A549 (cell line): ENCODE data around the gene GANAB. TPM values are rescaled to one million over a fixed set of nuclear protein-coding genes. Genes with fewer than 3 reads are reported as not detected.
"Not testable (repeated sequence)": the region's sequence is repeated elsewhere in the genome, so short reads cannot be mapped to it uniquely, and the experiment has no call there.

Source experiments
- ATAC-seq, 2 experiments: fragments of 200-7000 bp in 1 of 2; fragments of >200 bp in 1 of 2; cut with Nextera tagmentation in 1 of 2; cut with Tn5 transposase in 1 of 2; 3 replicates each; pipeline versions ENCODE4 v1.8.0 to v1.9.1; 2018 to 2020; ENCODE audit warnings: mild to moderate bottlenecking in 1 of 2, moderate library complexity in 1 of 2
- CTCF ChIA-PET: fragments of 300-600 bp; sonication (Branson Sonifier 250); formaldehyde crosslinking; extraction: SDS; loops from one replicate; lab custom pipeline; 2021; ENCODE audit warnings: antibody characterized with exemption, inconsistent platforms; lab: Yijun Ruan, JAX
- POLR2A ChIA-PET: fragments of 350-600 bp; formaldehyde crosslinking; extraction: SDS; loops from one replicate; lab custom pipeline; 2021; ENCODE audit warnings: antibody characterized with exemption, inconsistent platforms; lab: Yijun Ruan, JAX
- DNase-seq, 2 experiments: peaks; one replicate each; pipeline versions ENCODE4 v3.0.0 to v3.0.0-alpha.2; 2011 to 2016; ENCODE audit warnings: low read depth in 1 of 2, low spot score in 1 of 2
- FAIRE-seq: peaks from 2 replicates; lab custom pipeline; 2011; peaks lifted over from hg19 to GRCh38; lab: Jason Lieb, UNC
- H3K27ac ChIP-seq, 2 experiments: fragments of >200 bp; sonication (Bioruptor Twin); formaldehyde crosslinking; 3 replicates each; pipeline ENCODE4 v1.5.1; 2016 to 2017
- H3K4me1 ChIP-seq: fragments of >200 bp; sonication (Bioruptor Twin); formaldehyde crosslinking; 3 replicates; pipeline ENCODE4 v1.6.1; 2016
- H3K4me2 ChIP-seq: fragments of >200 bp; sonication (Bioruptor Twin); formaldehyde crosslinking; 3 replicates; pipeline ENCODE4 v1.6.1; 2016
- H3K4me3 ChIP-seq: fragments of >200 bp; sonication (Bioruptor Twin); formaldehyde crosslinking; 3 replicates; pipeline ENCODE4 v1.5.1; 2016
- H3K9me3 ChIP-seq: fragments of >200 bp; sonication (Bioruptor Twin); formaldehyde crosslinking; 3 replicates; pipeline ENCODE4 v1.6.1; 2016
- CBX8 ChIP-seq: fragments of 200-600 bp; sonication (generic); IDR thresholded peaks from 2 replicates; pipeline ENCODE4 v1.6.1; 2016
- CHD2 ChIP-seq: fragments of 150-350 bp; IDR thresholded peaks from 2 replicates; pipeline ENCODE4 v1.6.1; 2014; ENCODE audit warnings: low read length; ENCODE audit not compliant: partially characterized antibody
- CHD4 ChIP-seq: fragments of 200-600 bp; sonication (generic); IDR thresholded peaks from 2 replicates; pipeline ENCODE4 v1.6.1; 2016; ENCODE audit warnings: antibody characterized with exemption, mild to moderate bottlenecking, borderline replicate concordance
- CTCF ChIP-seq: fragments of >200 bp; sonication (Bioruptor Twin); formaldehyde crosslinking; IDR thresholded peaks from 3 replicates; pipeline ENCODE4 v1.5.1; 2016
- EHMT2 ChIP-seq: fragments of 200-600 bp; sonication (generic); IDR thresholded peaks from 2 replicates; pipeline ENCODE4 v1.6.1; 2016; ENCODE audit warnings: antibody characterized with exemption, low read depth, mild to moderate bottlenecking, moderate library complexity
- ESRRA ChIP-seq: fragments of 150-350 bp; IDR thresholded peaks from 2 replicates; pipeline ENCODE4 v1.6.1; 2014; ENCODE audit warnings: mild to moderate bottlenecking, low read length, borderline replicate concordance
- FOXS1 ChIP-seq: fragments of 250-450 bp; sonication (Bioruptor Pico); IDR thresholded peaks from 2 replicates; pipeline ENCODE4 v1.5.0; 2020; ENCODE audit warnings: mild to moderate bottlenecking, moderate library complexity
- HDAC2 ChIP-seq: fragments of 200-600 bp; sonication (generic); IDR thresholded peaks from 2 replicates; pipeline ENCODE4 v1.6.1; 2016
- HMGXB4 ChIP-seq: fragments of 250-450 bp; sonication (Bioruptor Pico); IDR thresholded peaks from 2 replicates; pipeline ENCODE4 v1.5.0; 2021; ENCODE audit warnings: mild to moderate bottlenecking, moderate library complexity, borderline replicate concordance
- JUN ChIP-seq, 2 experiments: fragments of >200 bp; sonication (Bioruptor Twin); formaldehyde crosslinking; IDR thresholded peaks; 2 replicates in 1 of 2; 3 replicates in 1 of 2; pipeline ENCODE4 v1.6.1; 2016 to 2017
- JUNB ChIP-seq: fragments of >200 bp; sonication (Bioruptor Twin); formaldehyde crosslinking; IDR thresholded peaks from 2 replicates; pipeline ENCODE4 v1.6.1; 2016
- MAFK ChIP-seq: fragments of 450-650 bp; IDR thresholded peaks from 2 replicates; pipeline ENCODE4 v1.6.1; 2014; ENCODE audit not compliant: partially characterized antibody
- NR3C1 ChIP-seq: fragments of >200 bp; sonication (Bioruptor Twin); formaldehyde crosslinking; IDR thresholded peaks from 3 replicates; pipeline ENCODE4 v1.6.1; 2017
- RCOR1 ChIP-seq: fragments of 150-350 bp; IDR thresholded peaks from 2 replicates; pipeline ENCODE4 v1.6.1; 2014; ENCODE audit warnings: antibody characterized with exemption, low read length, low read depth
- RNF2 ChIP-seq: fragments of 200-600 bp; sonication (generic); IDR thresholded peaks from 2 replicates; pipeline ENCODE4 v1.6.1; 2016; ENCODE audit warnings: low read depth, mild to moderate bottlenecking, antibody characterized with exemption, moderate library complexity, borderline replicate concordance
- SREBF2 ChIP-seq: fragments of 450-650 bp; IDR thresholded peaks from 2 replicates; pipeline ENCODE4 v1.6.1; 2014; ENCODE audit warnings: mild to moderate bottlenecking, moderate library complexity
- TFCP2L1 ChIP-seq: fragments of 250-450 bp; sonication (Bioruptor Pico); IDR thresholded peaks from 2 replicates; pipeline ENCODE4 v1.5.0; 2021; ENCODE audit warnings: mild to moderate bottlenecking
- TP53 ChIP-seq: fragments of 250-450 bp; sonication (Bioruptor Pico); IDR thresholded peaks from 2 replicates; pipeline ENCODE4 v1.5.0; 2021; ENCODE audit warnings: mild to moderate bottlenecking, moderate library complexity
- ZFP36 ChIP-seq: fragments of 450-650 bp; IDR thresholded peaks from 2 replicates; pipeline ENCODE4 v1.6.1; 2014; ENCODE audit warnings: borderline replicate concordance; ENCODE audit not compliant: partially characterized antibody
- WGBS: methylation state at CpG from one replicate; pipeline ENCODE4 v1.1.6; 2017; ENCODE audit errors: missing lambda C conversion rate; 5-methylcytosine and 5-hydroxymethylcytosine counted together
- polyA plus RNA-seq, 4 experiments: library from polyadenylated mRNA; depleted of rRNA in 3 of 4; stranded (reverse); fragments of >200 nt; fragmentation: RNase III in 1 of 4; extraction: RNeasy Plus Mini Kit Qiagen cat#74134 plus additional on column Dnase treatment in 1 of 4; gene quantifications; 2 replicates in 3 of 4; 3 replicates in 1 of 4; pipeline ENCODE4 v1.2.3, GENCODE V29; 2011 to 2017
- TF ChIP-seq, protein P1 (sequence below): IDR thresholded peaks from 2 replicates; pipeline ENCODE4 v1.6.1; 2012
- TF ChIP-seq, protein P2 (sequence below): fragments of >200 bp; sonication (Bioruptor Twin); formaldehyde crosslinking; IDR thresholded peaks from 3 replicates; pipeline ENCODE4 v1.6.1; 2016
- TF ChIP-seq, protein P3 (sequence below): fragments of >200 bp; sonication (Bioruptor Twin); formaldehyde crosslinking; IDR thresholded peaks from 2 replicates; pipeline ENCODE4 v1.6.1; 2016
- TF ChIP-seq, protein P4 (sequence below): fragments of 250-450 bp; sonication (Bioruptor Pico); IDR thresholded peaks from 2 replicates; pipeline ENCODE4 v1.5.0; 2020; ENCODE audit warnings: low read depth, mild to moderate bottlenecking, moderate library complexity

GANAB gene
- polyA plus RNA-seq, 2 of the 4 experiments (the other 2 are of a cell fraction) = 215 to 220 TPM

DNA sequence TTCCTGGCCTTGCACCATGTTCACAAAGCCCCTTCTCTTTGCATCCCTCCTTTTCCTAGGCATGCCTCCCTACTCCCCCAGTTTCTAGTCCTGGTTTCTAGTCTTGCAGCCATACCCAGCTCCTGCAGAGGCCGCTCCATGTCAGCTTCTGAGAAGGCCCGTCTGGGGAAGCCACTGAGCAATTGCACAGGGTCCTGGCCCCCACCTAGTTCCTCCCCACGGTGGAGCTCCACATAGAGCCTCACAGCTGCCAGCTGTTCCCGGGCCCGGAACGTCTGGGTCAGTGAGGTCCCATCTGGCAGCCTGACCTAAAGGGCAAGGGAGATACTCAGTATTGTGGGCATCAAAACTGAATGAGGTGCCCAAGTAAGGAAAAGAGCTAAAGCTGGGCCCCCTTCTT is 30.3 kb upstream of the GANAB start (continued):
- no peak for TF ChIP-seq HDAC2
- no peak for TF ChIP-seq FOXS1 (CRISPR knock-in tag)
- no peak for TF ChIP-seq CBX8
- TF ChIP-seq JUN (IDR thresholded peaks at IDR 0.05) = no peak

GRCh38 chr11:62675415-62675814 is 29.0 kb upstream of the GANAB start:
- WGBS = 97% methylated on average over 10 of the region's 10 CpGs
- H3K4me1 ChIP-seq = peaks cover 25% of the 10 kb centered on the region
- FAIRE-seq, ATAC-seq, H3K9me3 ChIP-seq, DNase-seq, H3K27ac ChIP-seq, H3K4me3 ChIP-seq, H3K4me2 ChIP-seq: not testable (repeated sequence)
- CTCF ChIA-PET = interaction anchor here (0.6 to 9.0 kb wide), 4 partner anchors 12 to 281 kb away, joined by 3 to 72 read pairs (median 5); partner anchors contain the start of gene LRRN4CL
- TF ChIP-seq MAFK = peak; percentile 66
- POLR2A ChIA-PET = interaction anchor here (0.6 to 2.8 kb wide), 5 partner anchors 8 to 84 kb away, joined by 3 to 36 read pairs (median 5); partner anchors contain the start of genes C11orf98, CSKMT, INTS5 and TUT1

DNA sequence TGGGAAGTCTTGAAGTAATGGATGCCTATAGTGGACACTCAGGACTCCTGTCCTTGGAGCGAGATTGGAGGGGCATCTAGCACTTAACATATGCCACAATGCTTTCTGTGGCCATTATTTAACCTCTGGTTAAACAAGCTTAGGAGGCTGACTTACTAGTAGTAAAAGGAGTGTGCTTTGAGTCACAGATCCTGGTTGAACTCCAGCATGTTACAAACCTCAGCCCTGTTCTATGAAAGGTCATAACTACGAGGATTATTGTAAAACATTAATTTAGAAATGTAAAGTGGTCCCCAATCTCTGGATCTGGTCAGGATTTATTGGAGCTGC is 26.7 kb upstream of the GANAB start:
- peaks cover 31% of the 10 kb centered on the region for H3K4me1 ChIP-seq
- FAIRE-seq (no peak), DNase-seq (no peak), ATAC-seq (no peak)
- WGBS = 50% methylated on average over 2 of the region's 2 CpGs
- H3K4me2 ChIP-seq = peak overlapping the region; percentile 64
- POLR2A ChIA-PET = interaction anchor here (0.6 to 2.8 kb wide), 3 partner anchors 8 to 81 kb away, joined by 3 to 36 read pairs (median 4); partner anchors contain the start of genes C11orf98, CSKMT, LRRN4CL and TUT1
- TF ChIP-seq, protein P1, sequence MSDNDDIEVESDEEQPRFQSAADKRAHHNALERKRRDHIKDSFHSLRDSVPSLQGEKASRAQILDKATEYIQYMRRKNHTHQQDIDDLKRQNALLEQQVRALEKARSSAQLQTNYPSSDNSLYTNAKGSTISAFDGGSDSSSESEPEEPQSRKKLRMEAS = no peak
- no peak for TF ChIP-seq TFCP2L1 (CRISPR knock-in tag)
- no peak for TF ChIP-seq RCOR1
- TF ChIP-seq CHD2 = no peak
- no peak for TF ChIP-seq CHD4
- no peak for TF ChIP-seq HDAC2
- TF ChIP-seq RNF2 = no peak
- TF ChIP-seq, protein P2, sequence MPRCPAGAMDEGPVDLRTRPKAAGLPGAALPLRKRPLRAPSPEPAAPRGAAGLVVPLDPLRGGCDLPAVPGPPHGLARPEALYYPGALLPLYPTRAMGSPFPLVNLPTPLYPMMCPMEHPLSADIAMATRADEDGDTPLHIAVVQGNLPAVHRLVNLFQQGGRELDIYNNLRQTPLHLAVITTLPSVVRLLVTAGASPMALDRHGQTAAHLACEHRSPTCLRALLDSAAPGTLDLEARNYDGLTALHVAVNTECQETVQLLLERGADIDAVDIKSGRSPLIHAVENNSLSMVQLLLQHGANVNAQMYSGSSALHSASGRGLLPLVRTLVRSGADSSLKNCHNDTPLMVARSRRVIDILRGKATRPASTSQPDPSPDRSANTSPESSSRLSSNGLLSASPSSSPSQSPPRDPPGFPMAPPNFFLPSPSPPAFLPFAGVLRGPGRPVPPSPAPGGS = no peak
- no peak for TF ChIP-seq SREBF2
- no peak for TF ChIP-seq EHMT2
- TF ChIP-seq JUNB = no peak
- TF ChIP-seq CTCF = no peak
- TF ChIP-seq HMGXB4 = no peak
- no peak for TF ChIP-seq ESRRA
- no peak for TF ChIP-seq TP53 (CRISPR knock-in tag)
- TF ChIP-seq ZFP36 = no peak
- TF ChIP-seq, protein P3, sequence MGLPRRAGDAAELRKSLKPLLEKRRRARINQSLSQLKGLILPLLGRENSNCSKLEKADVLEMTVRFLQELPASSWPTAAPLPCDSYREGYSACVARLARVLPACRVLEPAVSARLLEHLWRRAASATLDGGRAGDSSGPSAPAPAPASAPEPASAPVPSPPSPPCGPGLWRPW = no peak
- no peak for TF ChIP-seq NR3C1
- TF ChIP-seq, protein P4, sequence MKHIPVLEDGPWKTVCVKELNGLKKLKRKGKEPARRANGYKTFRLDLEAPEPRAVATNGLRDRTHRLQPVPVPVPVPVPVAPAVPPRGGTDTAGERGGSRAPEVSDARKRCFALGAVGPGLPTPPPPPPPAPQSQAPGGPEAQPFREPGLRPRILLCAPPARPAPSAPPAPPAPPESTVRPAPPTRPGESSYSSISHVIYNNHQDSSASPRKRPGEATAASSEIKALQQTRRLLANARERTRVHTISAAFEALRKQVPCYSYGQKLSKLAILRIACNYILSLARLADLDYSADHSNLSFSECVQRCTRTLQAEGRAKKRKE (CRISPR knock-in tag) = no peak
- H3K4me3 ChIP-seq = no peak overlapping the region
- no peaks in the 10 kb centered on the region for H3K9me3 ChIP-seq
- peak overlapping the region in 1 of 2 experiments; percentile 98; a peak in 4 of 6 replicates for H3K27ac ChIP-seq
- CTCF ChIA-PET = interaction anchor here (1.1 to 9.0 kb wide), 5 partner anchors 8 to 114 kb away, joined by 3 to 72 read pairs (median 7); partner anchors contain the start of genes BSCL2, C11orf98, GNG3 and LRRN4CL
